IPS-20b (cell line): ENCODE measurements around the gene GPM6B.
A peak's percentile ranks its signal among the peaks of the same experiment; 100 is the strongest.
"Not testable (repeated sequence)": the region's sequence is repeated elsewhere in the genome, so short reads cannot be mapped to it uniquely, and the experiment has no call there.

Experiments
- H3K27ac ChIP-seq: one replicate; pipeline ENCODE4 v1.5.1; 2013; ENCODE audit warnings: low read length
- H3K27me3 ChIP-seq: 2 replicates; pipeline ENCODE4 v1.6.1; 2013; ENCODE audit warnings: mild to moderate bottlenecking, low read length, inconsistent platforms; ENCODE audit not compliant: insufficient read depth
- H3K36me3 ChIP-seq: 2 replicates; pipeline ENCODE4 v1.6.1; 2013; ENCODE audit warnings: low read depth, mild to moderate bottlenecking, inconsistent platforms, low read length, moderate library complexity; ENCODE audit not compliant: insufficient read depth
- H3K4me1 ChIP-seq: 2 replicates; pipeline ENCODE4 v1.6.1; 2013; ENCODE audit warnings: mild to moderate bottlenecking, control low read depth, inconsistent platforms, low read length, moderate library complexity; ENCODE audit not compliant: insufficient read depth
- H3K4me3 ChIP-seq: 2 replicates; pipeline ENCODE4 v1.5.1; 2013; ENCODE audit warnings: mild to moderate bottlenecking, low read length, inconsistent platforms
- H3K9ac ChIP-seq: 2 replicates; pipeline ENCODE4 v1.6.1; 2013; ENCODE audit warnings: low read depth, mild to moderate bottlenecking, inconsistent platforms, low read length, moderate library complexity
- H3K9me3 ChIP-seq: 2 replicates; pipeline ENCODE4 v1.6.1; 2013; ENCODE audit warnings: mild to moderate bottlenecking, low read depth, low read length, inconsistent platforms; ENCODE audit not compliant: insufficient read depth

The GPM6B gene

DNA sequence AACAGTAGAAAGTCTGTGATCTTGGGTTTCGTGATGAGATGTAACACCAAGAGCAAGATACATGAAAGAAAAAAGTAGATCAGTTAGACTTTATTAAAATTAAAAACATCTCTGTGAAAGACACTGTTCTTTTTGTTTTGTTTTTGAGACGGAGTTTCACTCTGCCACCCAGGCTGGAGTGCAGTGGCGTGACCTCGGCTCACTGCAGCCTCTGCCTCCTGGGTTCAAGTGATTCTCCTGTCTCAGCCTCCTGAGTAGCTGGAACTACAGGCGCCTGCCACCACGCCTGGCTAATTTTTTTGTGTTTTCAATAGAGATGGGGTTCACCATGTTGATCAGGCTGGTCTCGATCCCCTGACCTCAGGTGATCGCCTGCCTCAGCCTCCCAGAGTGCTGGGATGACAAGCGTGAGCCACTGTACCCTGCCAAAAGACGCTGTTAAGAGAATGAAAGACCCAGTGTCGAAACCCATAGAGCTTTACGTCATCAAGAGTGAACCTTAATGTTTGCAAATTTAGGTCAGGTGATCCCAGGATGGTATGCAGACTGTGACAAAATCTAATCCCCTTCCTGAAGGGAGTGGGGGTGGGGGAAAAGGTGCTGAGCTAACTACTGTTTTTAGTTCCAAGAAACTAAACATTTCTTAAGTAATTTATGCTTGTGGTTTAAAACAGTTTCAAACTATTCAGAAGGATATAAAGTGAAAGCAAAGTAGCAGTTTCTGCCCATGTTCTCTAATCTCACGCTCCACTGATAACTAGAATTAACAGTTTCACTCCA is 74.3 kb downstream of the GPM6B start:
- peaks cover 72% of the 10 kb centered on the region for H3K36me3 ChIP-seq
- no peaks in the 10 kb centered on the region for H3K4me1 ChIP-seq
- no peak overlapping the region for H3K27ac ChIP-seq
- no peaks in the 10 kb centered on the region for H3K27me3 ChIP-seq
- no peaks in the 10 kb centered on the region for H3K9me3 ChIP-seq
- no peak overlapping the region for H3K4me3 ChIP-seq
- no peak overlapping the region for H3K9ac ChIP-seq

DNA sequence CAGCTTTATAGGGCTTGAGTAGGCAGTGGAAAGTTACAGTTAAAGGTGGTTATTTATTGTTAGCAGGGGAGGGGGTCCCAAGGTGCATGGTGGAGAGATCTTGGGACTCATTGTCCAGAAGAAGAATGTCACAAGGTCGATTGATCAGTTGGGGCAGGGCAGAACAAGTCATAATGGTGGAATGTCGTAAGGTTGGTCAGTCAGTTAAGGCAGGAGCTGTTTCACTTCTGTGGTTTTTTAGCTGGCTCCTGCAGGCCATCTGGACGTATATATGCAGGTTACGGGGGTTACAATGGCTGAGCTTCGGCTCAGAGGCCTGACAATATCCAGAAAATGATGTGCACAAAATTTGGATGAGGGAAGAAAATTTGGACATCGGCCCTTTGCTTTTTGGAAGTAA is 75.2 kb downstream of the GPM6B start:
- Histone ChIP-seq H3K36me3 (peaks cover 70% of the 10 kb centered on the region), H3K9ac (no peak overlapping the region), H3K4me3 (no peak overlapping the region), H3K27ac (no peak overlapping the region), H3K4me1 (no peaks in the 10 kb centered on the region), H3K27me3 (no peaks in the 10 kb centered on the region), H3K9me3 (no peaks in the 10 kb centered on the region)

DNA sequence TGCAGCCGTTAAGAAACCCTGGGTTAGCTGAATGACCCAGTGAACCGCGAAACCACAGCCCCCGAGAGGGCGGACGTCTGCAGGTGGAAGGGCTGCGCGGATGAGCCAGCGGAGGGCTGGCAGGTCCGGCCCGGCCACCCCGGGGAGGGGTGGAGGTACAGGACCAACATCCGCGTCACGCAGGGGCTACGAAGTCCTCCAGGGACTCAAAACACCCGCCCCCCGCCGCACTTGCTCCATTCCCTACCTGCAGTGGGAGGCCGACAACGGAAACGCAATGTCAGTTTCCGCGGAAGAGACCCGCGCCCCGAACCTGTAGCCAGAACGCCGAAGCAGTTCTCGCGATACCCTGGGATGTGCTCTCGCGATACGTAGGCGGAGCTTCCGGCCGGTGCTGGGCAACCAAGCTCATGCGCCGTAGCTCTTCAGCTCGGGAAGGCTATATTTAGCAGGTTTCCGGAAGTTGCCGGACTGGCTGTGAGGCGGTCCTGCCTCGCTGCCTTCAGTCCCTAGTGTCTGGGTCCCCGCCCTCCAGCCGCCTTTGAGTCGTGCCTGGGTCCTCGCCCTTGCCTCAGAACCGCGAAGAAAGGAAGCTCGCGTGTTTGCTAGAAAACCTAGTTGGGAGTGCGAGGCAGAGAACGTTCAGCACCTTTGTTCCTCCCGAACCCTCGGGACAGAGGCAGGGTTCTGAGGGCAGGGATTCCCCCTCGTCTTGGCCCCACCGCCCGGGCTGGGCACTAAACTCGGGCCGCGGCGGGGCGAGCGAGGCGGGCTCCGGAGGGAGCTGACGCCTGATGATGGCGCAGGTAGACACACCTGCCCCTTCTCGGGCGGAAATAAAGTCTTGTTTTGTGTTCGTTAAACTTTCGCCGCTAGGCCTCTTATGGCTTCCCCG is 82.4 kb downstream of the GPM6B start, which contains the start of the genes OFD1 and TRAPPC2:
Gene OFD1, plus strand, starts transcription at position 471 of the 895 bp plus-strand sequence. Its CDS starts 324 bp downstream, at position 795.
Gene TRAPPC2, minus strand, starts transcription at position 343 of the 895 bp plus-strand sequence. CDS start 14,657 bp downstream, outside the sequence.
- Histone ChIP-seq H3K4me3 (peak within 1 kb of the TSS; percentile 99), H3K9me3 (no peaks in the 10 kb centered on the region), H3K27me3 (no peaks in the 10 kb centered on the region), H3K9ac (peak within 1 kb of the TSS; percentile 97), H3K4me1 (no peaks in the 10 kb centered on the region), H3K27ac (peak within 1 kb of the TSS; percentile 98), H3K36me3 (peaks cover 26% of the 10 kb centered on the region)

GRCh38 chrX:13733506-13733905 is 83.4 kb downstream of the GPM6B start:
- Histone ChIP-seq H3K36me3 (peaks cover 18% of the 10 kb centered on the region), H3K27ac (no peak overlapping the region), H3K9me3 (no peaks in the 10 kb centered on the region), H3K4me1 (no peaks in the 10 kb centered on the region), H3K27me3 (no peaks in the 10 kb centered on the region), H3K9ac (peak overlapping the region; percentile 97), H3K4me3 (peak overlapping the region; percentile 99)

- no peaks in the 10 kb centered on the region for H3K9me3 ChIP-seq
- no peak overlapping the region for H3K4me3 ChIP-seq
- no peak overlapping the region for H3K9ac ChIP-seq
- H3K36me3 ChIP-seq: peaks cover 10% of the 10 kb centered on the region
- no peak overlapping the region for H3K27ac ChIP-seq
- no peaks in the 10 kb centered on the region for H3K4me1 ChIP-seq
- no peaks in the 10 kb centered on the region for H3K27me3 ChIP-seq
Measured at GRCh38 chrX:13732246-13733067, 84.4 kb downstream of the GPM6B start.

DNA sequence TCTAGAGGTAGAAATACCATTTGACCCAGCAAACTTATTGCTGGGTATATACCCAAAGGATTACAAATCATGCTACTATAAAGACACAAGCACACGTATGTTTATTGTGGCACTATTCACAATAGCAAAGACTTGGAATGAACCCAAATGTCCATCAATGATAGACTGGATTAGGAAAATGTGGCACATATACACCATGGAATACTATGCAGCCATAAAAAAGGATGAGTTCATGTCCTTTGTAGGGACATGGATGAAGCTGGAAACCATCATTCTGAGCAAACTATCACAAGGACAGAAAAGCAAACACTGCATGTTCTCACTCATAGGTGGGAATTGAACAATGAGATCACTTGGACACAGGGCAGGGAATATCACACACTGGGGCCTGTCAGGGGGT is 86.4 kb downstream of the GPM6B start:
- not testable (repeated sequence) for H3K27me3 ChIP-seq, H3K9me3 ChIP-seq, H3K4me1 ChIP-seq, H3K36me3 ChIP-seq, H3K9ac ChIP-seq, H3K4me3 ChIP-seq, H3K27ac ChIP-seq

- H3K4me3 ChIP-seq, H3K27me3 ChIP-seq, H3K27ac ChIP-seq, H3K36me3 ChIP-seq, H3K9ac ChIP-seq, H3K9me3 ChIP-seq, H3K4me1 ChIP-seq: not testable (repeated sequence)
Measured at GRCh38 chrX:13726583-13726982, 90.3 kb downstream of the GPM6B start.

GRCh38 chrX:13724878-13725277 is 92.0 kb downstream of the GPM6B start:
- H3K27me3 ChIP-seq, H3K36me3 ChIP-seq, H3K27ac ChIP-seq, H3K9me3 ChIP-seq, H3K9ac ChIP-seq, H3K4me1 ChIP-seq, H3K4me3 ChIP-seq: not testable (repeated sequence)

- Histone ChIP-seq H3K9ac (no peak overlapping the region), H3K27ac (no peak overlapping the region), H3K4me1 (no peaks in the 10 kb centered on the region)
Measured at GRCh38 chrX:13721819-13722519, 94.9 kb downstream of the GPM6B start.

DNA sequence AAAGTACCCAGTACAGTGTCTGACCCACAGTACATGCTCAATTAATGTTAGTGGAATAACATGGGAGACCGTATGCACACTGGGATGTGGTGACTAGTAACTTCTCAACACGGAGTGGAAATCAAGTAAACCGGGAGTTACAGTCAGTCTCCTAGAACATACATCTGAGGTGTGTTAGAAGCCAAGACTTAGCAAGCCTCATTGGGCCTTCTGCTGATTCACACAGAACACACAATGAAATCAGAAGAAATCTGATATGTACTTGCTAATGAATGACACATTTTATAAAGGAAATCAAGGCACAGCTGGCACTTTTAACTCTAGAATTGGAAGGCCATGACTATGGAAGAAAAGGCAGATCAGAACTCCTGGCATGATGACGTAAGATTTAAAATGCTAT is 95.5 kb downstream of the GPM6B start:
- no peaks in the 10 kb centered on the region for H3K27me3 ChIP-seq
- H3K36me3 ChIP-seq: peaks cover 28% of the 10 kb centered on the region; the same call in 1 of the 2 replicates
- no peaks in the 10 kb centered on the region for H3K9me3 ChIP-seq
- no peak overlapping the region for H3K27ac ChIP-seq
- H3K4me3 ChIP-seq: no peak overlapping the region
- H3K9ac ChIP-seq: no peak overlapping the region
- H3K4me1 ChIP-seq: no peaks in the 10 kb centered on the region

More at GRCh38 chrX:13721819-13722519, 94.9 kb downstream of the GPM6B start:
- H3K9me3 ChIP-seq: no peaks in the 10 kb centered on the region
- H3K27me3 ChIP-seq: no peaks in the 10 kb centered on the region
- no peak overlapping the region for H3K4me3 ChIP-seq
- H3K36me3 ChIP-seq: peaks cover 25% of the 10 kb centered on the region; the same call in 1 of the 2 replicates
